ENCODE measurements around the gene CCNL2.
"Not testable (repeated sequence)": the region's sequence is repeated elsewhere in the genome, so short reads cannot be mapped to it uniquely, and the experiment has no call there.

The CCNL2 gene

GRCh38 chr1:1421147-1421906 is 22.2 kb upstream of the CCNL2 start, which contains the start of gene ANKRD65:
TSS of gene ANKRD65 (minus strand) at chr1:1421276. CDS start at chr1:1421005, 271 bp downstream.
- in situ Hi-C loops (cut with MboI; ENCODE audit: low pct_unique_long_range_greater_than_20kb, low sequenced_read_pairs) = no loop called here
- no peak for DNase-seq

GRCh38 chr1:1420654-1421141 is 21.6 kb upstream of the CCNL2 start:
- no peak for DNase-seq

GRCh38 chr1:1419813-1420653 is 20.9 kb upstream of the CCNL2 start:
- no peak for DNase-seq
- in situ Hi-C loops (cut with MboI; ENCODE audit: low pct_unique_long_range_greater_than_20kb, low sequenced_read_pairs) = no loop called here

More at GRCh38 chr1:1420654-1421141, 21.6 kb upstream of the CCNL2 start:
- in situ Hi-C loops (cut with MboI; ENCODE audit: low pct_unique_long_range_greater_than_20kb, low sequenced_read_pairs) = no loop called here

- no peak for DNase-seq
- in situ Hi-C loops (cut with MboI; ENCODE audit: low pct_unique_long_range_greater_than_20kb, low sequenced_read_pairs) = no loop called here
Observed at GRCh38 chr1:1419363-1419812, 20.3 kb upstream of the CCNL2 start.

- DNase-seq = no peak
- in situ Hi-C loops (cut with MboI; ENCODE audit: low pct_unique_long_range_greater_than_20kb, low sequenced_read_pairs) = no loop called here
Observed at GRCh38 chr1:1418464-1419362, 19.6 kb upstream of the CCNL2 start.

GRCh38 chr1:1417825-1418463 is 18.8 kb upstream of the CCNL2 start:
- DNase-seq; in situ Hi-C loops (cut with MboI; ENCODE audit: low pct_unique_long_range_greater_than_20kb, low sequenced_read_pairs): not testable (repeated sequence)

- DNase-seq; in situ Hi-C loops (cut with MboI; ENCODE audit: low pct_unique_long_range_greater_than_20kb, low sequenced_read_pairs): not testable (repeated sequence)
Observed at GRCh38 chr1:1417396-1417795, 18.3 kb upstream of the CCNL2 start.

- in situ Hi-C loops (cut with MboI; ENCODE audit: low pct_unique_long_range_greater_than_20kb, low sequenced_read_pairs) = no loop called here
- no peak for DNase-seq
Observed at GRCh38 chr1:1415751-1416150, 16.6 kb upstream of the CCNL2 start.

GRCh38 chr1:1412311-1412902 is 13.3 kb upstream of the CCNL2 start:
- not testable (repeated sequence) for DNase-seq

GRCh38 chr1:1411626-1412025 is 12.5 kb upstream of the CCNL2 start:
- in situ Hi-C loops (cut with MboI; ENCODE audit: low pct_unique_long_range_greater_than_20kb, low sequenced_read_pairs) = no loop called here
- no peak for DNase-seq

More at GRCh38 chr1:1412311-1412902, 13.3 kb upstream of the CCNL2 start:
- in situ Hi-C loops (cut with MboI; ENCODE audit: low pct_unique_long_range_greater_than_20kb, low sequenced_read_pairs) = not testable (repeated sequence)

GRCh38 chr1:1410238-1410637 is 11.1 kb upstream of the CCNL2 start:
- in situ Hi-C loops (cut with MboI; ENCODE audit: low pct_unique_long_range_greater_than_20kb, low sequenced_read_pairs); DNase-seq: not testable (repeated sequence)

GRCh38 chr1:1407636-1408318 is 8.6 kb upstream of the CCNL2 start:
- DNase-seq = peak; percentile 49
- in situ Hi-C loops (cut with MboI; ENCODE audit: low pct_unique_long_range_greater_than_20kb, low sequenced_read_pairs) = no loop called here

GRCh38 chr1:1406821-1407635 is 7.9 kb upstream of the CCNL2 start, which contains the start of gene MRPL20:
TSS of gene MRPL20 (minus strand) at chr1:1407293. CDS start at chr1:1407217, 76 bp downstream.
- in situ Hi-C loops (cut with MboI; ENCODE audit: low pct_unique_long_range_greater_than_20kb, low sequenced_read_pairs) = no loop called here
- DNase-seq = peak; percentile 92

GRCh38 chr1:1406101-1406820 is 7.1 kb upstream of the CCNL2 start:
- in situ Hi-C loops (cut with MboI; ENCODE audit: low pct_unique_long_range_greater_than_20kb, low sequenced_read_pairs) = no loop called here
- peak; percentile 23 for DNase-seq

- in situ Hi-C loops (cut with MboI; ENCODE audit: low pct_unique_long_range_greater_than_20kb, low sequenced_read_pairs) = no loop called here
- no peak for DNase-seq
Observed at GRCh38 chr1:1403653-1404052, 4.5 kb upstream of the CCNL2 start.

- in situ Hi-C loops (cut with MboI; ENCODE audit: low pct_unique_long_range_greater_than_20kb, low sequenced_read_pairs); DNase-seq: not testable (repeated sequence)
Observed at GRCh38 chr1:1402901-1403392, 3.8 kb upstream of the CCNL2 start.
